HG03097 (cell line): ENCODE measurements around the gene RNU7-1.

Experiments
- ATAC-seq: cut with Tn5 transposase; IDR thresholded peaks from one replicate; pipeline ENCODE4 v1.9.1; 2021; ENCODE audit not compliant: unreplicated experiment, low FRiP score

Gene RNU7-1

DNA sequence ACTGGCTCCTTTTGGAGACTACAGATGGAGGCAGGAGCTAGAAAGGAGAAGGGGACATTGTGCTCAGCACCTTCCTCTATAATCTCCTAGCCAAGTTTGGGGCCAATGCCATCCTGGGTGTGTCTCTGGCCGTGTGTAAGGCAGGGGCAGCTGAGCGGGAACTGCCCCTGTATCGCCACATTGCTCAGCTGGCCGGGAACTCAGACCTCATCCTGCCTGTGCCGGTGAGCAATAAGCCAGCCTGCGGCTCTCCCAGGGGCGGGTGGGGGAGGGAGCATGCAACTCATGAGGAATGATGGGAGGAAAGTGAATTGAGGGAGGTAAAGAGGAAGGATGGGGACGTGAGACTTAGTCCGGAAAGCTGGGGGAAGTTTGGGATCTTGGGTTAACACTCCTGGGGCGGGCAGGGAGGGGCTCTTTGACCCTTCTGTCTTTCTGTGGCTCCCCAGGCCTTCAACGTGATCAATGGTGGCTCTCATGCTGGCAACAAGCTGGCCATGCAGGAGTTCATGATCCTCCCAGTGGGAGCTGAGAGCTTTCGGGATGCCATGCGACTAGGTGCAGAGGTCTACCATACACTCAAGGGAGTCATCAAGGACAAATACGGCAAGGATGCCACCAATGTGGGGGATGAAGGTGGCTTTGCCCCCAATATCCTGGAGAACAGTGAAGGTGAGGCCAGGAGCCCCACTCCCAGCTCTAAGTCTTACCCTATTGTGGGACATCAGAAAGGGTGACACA is 26.0 kb upstream of the RNU7-1 start:
- ATAC-seq = no peak

DNA sequence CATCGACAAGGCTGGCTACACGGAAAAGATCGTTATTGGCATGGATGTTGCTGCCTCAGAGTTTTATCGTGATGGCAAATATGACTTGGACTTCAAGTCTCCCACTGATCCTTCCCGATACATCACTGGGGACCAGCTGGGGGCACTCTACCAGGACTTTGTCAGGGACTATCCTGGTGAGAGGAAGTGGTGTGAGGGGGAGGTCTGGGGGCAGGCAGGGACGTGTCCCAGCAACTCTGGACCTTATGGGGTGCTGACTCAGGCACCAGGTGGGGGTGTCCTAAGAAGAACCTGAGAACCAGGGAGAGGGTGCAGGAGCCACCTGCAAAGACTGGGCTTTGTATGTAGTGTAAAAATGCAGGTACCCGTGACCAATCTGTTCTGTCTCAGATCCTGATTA is 24.0 kb upstream of the RNU7-1 start:
- no peak for ATAC-seq

DNA sequence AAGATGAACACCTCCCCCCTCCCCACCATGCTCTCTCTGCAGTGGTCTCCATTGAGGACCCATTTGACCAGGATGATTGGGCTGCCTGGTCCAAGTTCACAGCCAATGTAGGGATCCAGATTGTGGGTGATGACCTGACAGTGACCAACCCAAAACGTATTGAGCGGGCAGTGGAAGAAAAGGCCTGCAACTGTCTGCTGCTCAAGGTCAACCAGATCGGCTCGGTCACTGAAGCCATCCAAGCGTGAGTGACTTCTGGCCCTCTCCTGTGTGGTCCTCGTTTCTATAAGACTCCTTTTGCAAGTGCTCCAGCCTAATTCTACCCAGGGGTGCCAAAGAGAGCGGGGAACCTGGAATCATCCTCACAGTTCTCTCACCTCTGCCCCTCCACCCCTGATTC is 22.1 kb upstream of the RNU7-1 start:
- no peak for ATAC-seq

DNA sequence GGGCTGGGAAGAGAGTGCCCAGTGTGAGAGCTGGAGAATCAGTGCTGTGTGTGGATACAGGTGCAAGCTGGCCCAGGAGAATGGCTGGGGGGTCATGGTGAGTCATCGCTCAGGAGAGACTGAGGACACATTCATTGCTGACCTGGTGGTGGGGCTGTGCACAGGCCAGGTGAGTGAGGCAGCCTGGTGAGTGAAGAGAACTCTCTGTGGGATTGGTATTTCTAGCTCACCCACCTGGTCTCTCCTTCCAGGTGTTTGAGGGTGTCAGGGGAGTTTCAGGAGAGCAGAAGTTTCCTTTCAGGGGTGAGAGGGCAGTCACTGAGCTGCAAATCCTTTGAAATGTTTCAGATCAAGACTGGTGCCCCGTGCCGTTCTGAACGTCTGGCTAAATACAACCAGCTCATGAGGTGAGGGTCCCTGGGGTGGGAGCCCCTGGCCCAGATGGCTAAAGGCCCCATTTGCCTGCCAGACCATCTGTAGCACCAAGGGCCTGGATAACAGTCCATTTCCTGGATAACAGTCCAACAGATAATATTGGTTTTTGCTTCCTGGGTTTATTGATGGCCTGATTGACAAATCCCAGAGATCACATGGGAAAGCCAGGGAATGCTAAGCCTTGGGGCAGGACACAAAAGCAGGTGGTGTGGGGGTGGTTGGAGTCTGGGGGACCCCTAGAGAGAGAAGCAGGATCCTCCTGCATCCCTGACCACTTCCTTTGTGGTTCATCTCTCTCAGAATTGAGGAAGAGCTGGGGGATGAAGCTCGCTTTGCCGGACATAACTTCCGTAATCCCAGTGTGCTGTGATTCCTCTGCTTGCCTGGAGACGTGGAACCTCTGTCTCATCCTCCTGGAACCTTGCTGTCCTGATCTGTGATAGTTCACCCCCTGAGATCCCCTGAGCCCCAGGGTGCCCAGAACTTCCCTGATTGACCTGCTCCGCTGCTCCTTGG is 21.3 kb upstream of the RNU7-1 start:
- ATAC-seq = no peak

DNA sequence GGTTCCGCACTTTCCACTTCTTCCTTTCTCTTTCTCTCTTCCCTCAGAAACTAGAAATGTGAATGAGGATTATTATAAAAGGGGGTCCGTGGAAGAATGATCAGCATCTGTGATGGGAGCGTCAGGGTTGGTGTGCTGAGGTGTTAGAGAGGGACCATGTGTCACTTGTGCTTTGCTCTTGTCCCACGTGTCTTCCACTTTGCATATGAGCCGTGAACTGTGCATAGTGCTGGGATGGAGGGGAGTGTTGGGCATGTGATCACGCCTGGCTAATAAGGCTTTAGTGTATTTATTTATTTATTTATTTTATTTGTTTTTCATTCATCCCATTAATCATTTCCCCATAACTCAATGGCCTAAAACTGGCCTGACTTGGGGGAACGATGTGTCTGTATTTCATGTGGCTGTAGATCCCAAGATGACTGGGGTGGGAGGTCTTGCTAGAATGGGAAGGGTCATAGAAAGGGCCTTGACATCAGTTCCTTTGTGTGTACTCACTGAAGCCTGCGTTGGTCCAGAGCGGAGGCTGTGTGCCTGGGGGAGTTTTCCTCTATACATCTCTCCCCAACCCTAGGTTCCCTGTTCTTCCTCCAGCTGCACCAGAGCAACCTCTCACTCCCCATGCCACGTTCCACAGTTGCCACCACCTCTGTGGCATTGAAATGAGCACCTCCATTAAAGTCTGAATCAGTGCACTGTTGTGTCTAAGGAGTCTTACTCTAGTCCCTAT is 20.4 kb upstream of the RNU7-1 start:
- ATAC-seq = no peak

DNA sequence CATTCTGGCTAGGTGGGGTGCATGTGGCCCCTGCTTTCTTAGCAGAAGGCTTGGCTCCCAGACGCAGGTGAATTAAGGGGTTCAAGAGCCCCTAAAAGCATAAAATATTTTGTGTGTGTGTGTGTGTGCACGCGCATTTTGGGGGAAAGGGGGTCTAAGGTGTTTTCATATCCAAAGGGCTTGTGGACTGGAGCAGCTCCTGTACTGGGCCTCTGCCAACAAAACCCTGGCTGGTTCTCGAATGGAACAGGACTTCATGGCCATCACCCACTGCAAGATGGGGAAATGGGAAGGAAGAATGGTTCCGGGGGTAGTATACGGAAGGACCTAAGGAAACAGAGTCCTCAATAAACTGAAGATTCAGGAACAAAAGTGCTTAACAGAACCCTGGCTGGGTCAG is 19.8 kb upstream of the RNU7-1 start:
- no peak for ATAC-seq

DNA sequence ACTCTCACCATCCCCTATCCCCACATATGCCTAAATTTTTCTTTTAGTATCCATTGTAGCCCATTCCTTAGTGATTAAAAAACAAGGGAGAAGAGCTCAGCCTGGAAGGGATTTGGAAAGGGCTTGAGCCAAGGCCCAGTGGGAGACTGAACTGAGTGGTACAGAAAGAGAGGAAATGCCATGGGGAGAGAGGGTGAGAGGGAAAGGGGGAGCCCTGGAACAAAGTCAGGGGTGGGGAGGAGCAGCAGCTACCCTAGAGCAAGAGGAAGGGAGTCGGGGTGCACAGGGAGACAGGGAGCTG is 18.4 kb upstream of the RNU7-1 start:
- ATAC-seq = no peak

DNA sequence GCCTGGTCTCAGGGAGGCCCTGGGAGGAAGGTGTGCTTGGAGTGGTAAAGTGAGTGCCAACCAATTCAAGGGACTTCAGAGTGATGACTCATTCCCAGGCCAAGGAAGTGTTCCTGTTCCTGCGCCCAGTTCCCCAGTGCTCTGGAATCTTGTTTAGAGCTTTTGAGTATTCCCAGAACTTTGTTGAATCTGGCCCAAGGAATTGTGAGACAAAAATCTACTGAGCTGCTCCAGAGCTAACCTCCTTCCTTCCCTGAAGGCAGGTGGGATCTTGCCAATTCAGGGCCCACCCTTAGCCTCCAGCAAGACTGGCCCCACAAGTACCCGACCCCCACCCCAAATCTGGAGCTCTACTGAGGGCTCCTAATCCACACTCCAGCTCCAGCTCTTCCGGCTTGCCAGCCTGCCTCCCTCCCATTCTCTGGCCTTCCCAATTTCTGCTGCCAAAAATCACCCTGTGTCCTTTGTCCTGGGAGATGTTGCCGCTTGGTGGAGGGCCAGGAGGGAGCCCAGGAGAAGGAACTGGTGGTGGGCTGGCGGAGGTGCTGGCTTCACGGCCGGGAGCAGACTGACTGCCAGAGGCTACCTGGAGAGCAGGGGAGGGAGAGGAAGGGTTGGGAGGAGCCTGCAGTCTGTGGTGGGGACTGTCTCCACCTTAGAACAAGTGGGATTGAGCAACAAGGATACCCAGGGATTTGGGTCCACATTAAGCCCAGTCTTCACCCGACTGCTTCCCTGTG is 17.9 kb upstream of the RNU7-1 start:
- no peak for ATAC-seq

DNA sequence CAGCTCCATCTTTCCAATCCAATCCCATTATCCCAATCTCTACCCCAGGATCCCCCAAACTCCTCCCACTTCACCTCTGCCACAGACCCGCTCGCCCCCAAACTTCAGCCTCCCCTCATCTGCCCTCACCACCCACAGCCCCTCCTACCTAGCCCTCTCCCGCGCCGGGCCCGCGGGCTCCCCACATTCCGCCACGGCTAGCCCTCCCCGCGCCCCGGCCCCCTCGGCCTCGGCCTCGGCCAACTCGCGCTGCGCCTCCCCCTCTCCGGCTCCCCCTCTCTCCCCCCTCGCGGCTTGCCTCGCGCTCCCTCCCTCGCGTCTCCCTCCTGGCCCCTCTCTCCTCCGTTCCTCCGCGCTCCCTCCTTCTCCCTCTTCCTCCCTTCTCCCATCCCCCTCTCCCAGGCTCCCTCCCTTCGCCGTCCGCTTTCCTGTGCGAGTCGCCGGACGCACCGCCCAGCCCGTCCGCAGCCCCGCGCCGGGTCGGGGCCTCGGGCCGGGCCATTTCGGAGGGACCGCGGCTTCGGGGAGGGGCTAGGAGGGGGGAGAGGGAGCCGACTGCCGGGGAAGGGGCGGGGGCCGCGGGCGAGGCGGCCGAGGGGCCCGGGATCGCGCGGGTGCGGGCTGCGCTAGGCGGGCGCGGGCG is 16.1 kb upstream of the RNU7-1 start, which contains the start of gene ATN1:
Gene ATN1, plus strand, starts transcription at position 581 of the 643 bp plus-strand sequence. CDS start 6,043 bp downstream, outside the sequence.
- no peak for ATAC-seq

DNA sequence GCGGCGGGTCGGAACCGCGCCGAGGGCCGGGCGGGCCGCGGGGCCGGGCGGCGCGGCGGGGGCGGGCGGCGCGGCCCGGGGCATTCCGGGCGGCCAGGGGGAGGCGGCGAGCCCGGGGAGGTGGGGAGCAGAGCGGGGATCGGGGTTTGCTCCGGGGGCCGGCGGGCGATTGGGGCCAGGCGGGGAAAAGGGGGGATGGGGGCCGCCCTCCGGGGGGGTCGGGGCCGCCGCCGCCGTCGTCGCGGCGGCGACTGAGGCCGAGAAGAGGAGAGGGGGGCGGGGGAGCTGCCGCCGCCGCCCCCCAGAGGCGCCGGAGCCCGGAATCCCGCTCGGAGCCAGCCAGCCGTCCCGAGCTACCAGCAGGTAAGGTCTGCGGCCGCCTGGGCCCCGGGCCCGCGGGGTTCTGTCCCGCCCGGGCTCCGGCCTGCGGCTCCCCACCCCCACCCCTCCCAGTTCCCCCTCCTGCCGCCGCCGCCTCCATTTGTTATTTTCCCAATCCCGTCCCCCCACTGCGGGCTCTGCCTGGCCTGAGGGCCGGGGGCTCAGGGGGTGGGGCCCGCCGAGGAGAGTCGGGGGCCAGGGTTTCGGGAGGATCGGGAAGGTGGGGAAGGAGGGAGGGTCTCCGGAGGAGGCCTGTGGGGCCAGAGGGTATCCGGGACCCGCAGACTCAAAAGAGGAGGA is 15.5 kb upstream of the RNU7-1 start:
- no peak for ATAC-seq

DNA sequence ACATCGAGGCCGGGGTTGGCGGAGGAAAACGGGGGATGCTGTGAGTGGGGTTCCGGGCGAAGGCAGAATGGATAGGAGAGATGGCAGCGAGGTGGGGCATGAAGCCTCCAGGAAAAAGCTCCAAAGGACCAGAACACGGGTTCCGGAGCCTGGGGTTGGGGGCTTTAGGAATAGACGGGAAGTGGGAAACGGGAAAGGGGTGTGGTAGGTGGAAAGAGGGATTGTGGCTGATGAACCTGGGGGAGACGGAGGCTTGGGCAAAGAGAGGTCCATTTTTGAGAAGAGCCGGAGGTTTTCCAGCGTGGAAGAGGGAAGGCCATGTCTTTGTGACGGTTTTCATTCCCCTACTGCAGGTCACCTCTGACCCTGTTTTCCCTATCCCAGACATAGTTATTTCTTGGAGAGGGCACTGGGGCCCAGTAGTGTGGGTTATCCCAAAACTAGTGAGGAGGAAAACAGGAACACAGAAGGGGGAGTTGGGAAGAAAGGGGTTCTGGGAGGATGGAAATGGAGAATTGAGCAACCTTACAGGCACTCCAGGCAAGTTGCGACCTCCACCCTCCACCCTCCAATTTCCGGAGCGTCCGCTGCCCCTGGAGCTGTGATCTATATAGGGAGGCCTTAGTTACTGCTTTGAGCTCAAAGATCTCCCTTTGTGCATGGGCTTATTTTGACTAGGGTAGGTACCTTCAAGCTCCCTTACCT is 14.8 kb upstream of the RNU7-1 start:
- no peak for ATAC-seq

DNA sequence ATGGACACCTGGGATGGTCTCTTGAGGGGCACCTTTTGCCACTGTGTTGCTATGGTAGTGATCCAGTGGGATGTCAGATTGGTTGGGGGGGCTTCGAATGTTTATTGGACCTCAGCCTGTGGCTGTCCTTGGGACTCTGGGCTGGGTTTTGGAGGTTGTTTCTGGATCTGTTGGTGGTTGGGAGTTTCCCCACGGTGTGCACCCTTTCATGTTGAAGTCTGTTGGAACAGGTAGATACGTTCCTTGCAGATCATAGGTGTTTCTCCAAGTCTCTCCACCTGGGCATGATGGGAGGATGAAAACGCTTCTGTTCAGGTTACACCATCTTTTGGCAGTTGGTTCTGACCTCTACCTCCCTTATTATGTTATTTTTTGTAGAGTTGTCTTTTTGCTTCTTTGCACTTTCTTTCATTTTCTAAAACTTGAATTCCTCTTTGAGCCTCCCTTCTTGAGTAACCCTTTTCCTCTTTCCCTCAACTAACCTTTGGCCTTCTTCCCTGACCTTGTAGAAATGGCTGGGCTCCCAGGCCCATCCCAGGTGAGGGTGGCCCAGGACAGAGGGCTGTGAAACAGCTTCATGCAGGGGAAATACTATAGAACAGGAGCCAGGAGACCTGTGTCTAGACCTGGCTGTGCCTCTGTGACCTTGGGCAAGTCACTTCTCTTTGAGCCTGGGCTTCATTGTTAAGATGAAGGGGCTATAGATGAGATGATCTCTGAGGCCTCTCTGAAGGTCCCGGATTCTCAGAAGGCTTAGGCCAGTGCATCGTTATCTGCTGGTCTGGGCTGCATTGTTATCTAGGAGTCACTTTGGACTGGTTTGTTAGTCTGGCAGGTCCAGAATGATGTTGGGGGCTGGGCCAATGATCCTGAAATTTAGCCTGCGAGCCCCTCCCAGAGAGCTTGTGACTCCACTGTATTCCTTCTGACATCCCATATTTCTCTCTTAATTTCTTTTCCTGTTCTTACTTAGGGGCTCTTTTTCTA is 13.9 kb upstream of the RNU7-1 start:
- no peak for ATAC-seq

DNA sequence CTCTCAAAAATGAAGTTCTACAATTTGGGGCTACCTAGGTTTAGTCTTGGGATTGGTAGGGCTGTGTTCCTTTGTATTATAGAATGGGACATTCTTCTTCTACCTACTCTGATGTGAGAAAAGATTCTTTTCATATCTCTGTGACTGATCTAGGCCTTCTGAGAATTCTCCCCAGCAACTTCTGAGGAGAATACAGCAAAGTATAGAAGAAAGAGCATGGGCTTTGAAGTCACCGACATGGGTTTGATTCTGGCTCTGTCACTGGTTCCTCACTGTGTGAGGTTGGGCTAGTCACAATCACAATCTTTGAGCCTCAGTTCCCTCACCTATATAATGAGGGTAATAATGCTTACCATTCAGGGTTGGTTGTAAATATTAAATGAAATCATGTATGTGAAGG is 10.8 kb upstream of the RNU7-1 start:
- no peak for ATAC-seq

DNA sequence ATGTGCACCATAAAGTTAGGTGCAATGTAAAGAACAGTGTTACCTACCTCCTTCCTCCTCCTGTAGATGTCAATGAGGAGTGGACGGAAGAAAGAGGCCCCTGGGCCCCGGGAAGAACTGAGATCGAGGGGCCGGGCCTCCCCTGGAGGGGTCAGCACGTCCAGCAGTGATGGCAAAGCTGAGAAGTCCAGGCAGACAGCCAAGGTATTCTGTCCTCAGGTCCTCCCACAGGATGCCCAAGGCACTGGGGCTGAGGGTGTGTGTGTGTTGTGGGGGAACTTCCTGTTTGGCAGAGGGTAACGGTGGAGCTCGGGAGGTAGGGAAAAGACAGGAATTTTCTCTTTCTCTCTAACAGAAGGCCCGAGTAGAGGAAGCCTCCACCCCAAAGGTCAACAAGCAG is 9.5 kb upstream of the RNU7-1 start:
- no peak for ATAC-seq

DNA sequence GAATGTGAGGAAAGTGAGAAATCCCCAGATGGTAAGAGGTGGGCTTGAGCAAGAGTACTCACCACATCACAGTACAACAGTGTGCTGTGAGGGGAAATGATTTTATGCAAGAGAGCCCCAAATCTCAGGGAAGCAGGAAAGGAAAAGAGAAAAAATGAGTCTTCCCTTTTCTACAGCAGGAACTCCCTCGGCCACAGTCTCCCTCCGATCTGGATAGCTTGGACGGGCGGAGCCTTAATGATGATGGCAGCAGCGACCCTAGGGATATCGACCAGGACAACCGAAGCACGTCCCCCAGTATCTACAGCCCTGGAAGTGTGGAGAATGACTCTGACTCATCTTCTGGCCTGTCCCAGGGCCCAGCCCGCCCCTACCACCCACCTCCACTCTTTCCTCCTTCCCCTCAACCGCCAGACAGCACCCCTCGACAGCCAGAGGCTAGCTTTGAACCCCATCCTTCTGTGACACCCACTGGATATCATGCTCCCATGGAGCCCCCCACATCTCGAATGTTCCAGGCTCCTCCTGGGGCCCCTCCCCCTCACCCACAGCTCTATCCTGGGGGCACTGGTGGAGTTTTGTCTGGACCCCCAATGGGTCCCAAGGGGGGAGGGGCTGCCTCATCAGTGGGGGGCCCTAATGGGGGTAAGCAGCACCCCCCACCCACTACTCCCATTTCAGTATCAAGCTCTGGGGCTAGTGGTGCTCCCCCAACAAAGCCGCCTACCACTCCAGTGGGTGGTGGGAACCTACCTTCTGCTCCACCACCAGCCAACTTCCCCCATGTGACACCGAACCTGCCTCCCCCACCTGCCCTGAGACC is 8.0 kb upstream of the RNU7-1 start:
- ATAC-seq = no peak

DNA sequence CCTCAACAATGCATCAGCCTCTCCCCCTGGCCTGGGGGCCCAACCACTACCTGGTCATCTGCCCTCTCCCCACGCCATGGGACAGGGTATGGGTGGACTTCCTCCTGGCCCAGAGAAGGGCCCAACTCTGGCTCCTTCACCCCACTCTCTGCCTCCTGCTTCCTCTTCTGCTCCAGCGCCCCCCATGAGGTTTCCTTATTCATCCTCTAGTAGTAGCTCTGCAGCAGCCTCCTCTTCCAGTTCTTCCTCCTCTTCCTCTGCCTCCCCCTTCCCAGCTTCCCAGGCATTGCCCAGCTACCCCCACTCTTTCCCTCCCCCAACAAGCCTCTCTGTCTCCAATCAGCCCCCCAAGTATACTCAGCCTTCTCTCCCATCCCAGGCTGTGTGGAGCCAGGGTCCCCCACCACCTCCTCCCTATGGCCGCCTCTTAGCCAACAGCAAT is 7.4 kb upstream of the RNU7-1 start:
- ATAC-seq = no peak
